Measurements from ENCODE around the gene TNFRSF12A.
A peak's percentile ranks its signal among the peaks of the same experiment; 100 is the strongest.

Gene TNFRSF12A

GRCh38 chr16:2992383-2993081, 27.6 kb upstream of the TNFRSF12A start:
- DNase-seq: no peak
- Mint-ChIP-seq H3K27ac (no peak overlapping the region), H3K27me3 (no peaks in the 10 kb centered on the region), H3K4me3 (no peak overlapping the region), H3K4me1 (no peaks in the 10 kb centered on the region), H3K36me3 (ENCODE audit: low read depth) (no peaks in the 10 kb centered on the region), H3K9me3 (no peaks in the 10 kb centered on the region)
- ATAC-seq: no peak

DNA sequence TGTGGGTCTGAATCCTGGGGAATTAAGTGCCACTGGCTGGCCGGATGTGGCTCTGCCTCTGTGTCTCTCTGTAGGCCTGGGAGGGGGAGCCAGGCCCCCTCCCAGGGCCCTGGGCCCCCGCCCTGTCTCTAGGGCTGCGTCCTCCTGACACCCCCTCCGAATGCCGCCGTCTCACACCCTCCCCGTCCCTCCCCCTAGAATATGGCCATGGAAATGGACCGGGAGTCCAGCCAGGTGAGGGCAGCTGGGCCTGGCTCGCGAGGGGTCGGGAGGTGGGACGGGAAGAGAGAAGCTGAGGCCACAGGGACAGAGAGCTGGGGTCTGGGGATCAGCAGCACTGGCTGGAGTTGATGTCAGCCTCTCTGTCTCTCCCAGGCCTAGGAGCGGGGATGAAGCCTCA, 23.9 kb upstream of the TNFRSF12A start:
- Mint-ChIP-seq H3K27me3 (peaks cover 4% of the 10 kb centered on the region), H3K4me3 (no peak overlapping the region), H3K4me1 (no peaks in the 10 kb centered on the region), H3K27ac (no peak overlapping the region), H3K9me3 (no peaks in the 10 kb centered on the region), H3K36me3 (ENCODE audit: low read depth) (no peaks in the 10 kb centered on the region)
- DNase-seq (no peak), ATAC-seq (no peak)

DNA sequence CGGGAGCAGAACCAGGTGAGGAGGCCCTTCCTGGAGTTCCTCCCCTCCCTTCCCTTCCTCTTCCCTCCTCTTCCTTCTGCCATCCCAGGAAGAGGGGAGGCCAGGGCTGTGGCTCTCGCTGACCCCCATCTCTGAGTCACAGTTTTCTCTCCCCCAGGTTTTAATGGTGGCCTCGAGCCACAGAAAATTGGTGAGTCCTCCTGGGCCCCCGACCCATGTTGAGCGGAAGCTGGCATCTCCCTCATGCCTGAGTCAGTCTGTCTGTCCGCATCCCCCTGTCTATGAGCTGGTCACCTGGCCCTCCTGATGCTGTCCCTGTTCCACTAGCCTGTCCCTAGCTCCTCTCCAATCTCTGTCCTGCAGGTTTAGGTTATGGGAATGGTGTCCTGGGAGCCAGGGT, 20.2 kb upstream of the TNFRSF12A start:
- Mint-ChIP-seq H3K27me3 (peaks cover 7% of the 10 kb centered on the region), H3K36me3 (ENCODE audit: low read depth) (no peaks in the 10 kb centered on the region), H3K27ac (no peak overlapping the region), H3K9me3 (no peaks in the 10 kb centered on the region), H3K4me3 (no peak overlapping the region), H3K4me1 (peaks cover 5% of the 10 kb centered on the region)
- ATAC-seq (no peak), DNase-seq (no peak)

GRCh38 chr16:3000540-3000939, 19.6 kb upstream of the TNFRSF12A start:
- Mint-ChIP-seq H3K4me3 (no peak overlapping the region), H3K4me1 (peaks cover 6% of the 10 kb centered on the region), H3K27ac (no peak overlapping the region), H3K27me3 (peaks cover 9% of the 10 kb centered on the region), H3K9me3 (no peaks in the 10 kb centered on the region), H3K36me3 (ENCODE audit: low read depth) (no peaks in the 10 kb centered on the region)
- no peak for DNase-seq
- no peak for ATAC-seq

DNA sequence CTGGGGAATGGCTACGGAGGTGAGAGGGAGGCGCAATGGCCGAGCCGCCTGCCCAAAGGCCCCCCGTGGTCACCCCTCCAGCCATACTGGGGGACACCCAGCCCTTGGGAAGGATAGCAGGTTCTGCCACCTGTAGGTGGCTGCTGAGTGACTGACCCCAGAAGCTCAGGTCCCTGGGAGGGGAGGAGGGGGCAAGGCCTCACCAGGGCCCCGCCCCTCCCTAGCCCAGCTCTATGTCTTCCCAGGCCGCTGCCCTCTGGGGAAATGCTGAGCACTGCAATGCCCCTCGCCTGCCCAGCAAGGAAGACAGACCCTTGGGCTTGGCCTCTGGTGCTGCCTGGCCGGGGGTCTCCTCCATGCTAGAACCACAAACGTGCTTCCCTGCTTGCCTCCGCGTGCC, 18.9 kb upstream of the TNFRSF12A start:
- H3K27ac Mint-ChIP-seq: no peak overlapping the region
- DNase-seq (no peak), ATAC-seq (no peak)
- no peaks in the 10 kb centered on the region for H3K9me3 Mint-ChIP-seq
- H3K4me1 Mint-ChIP-seq: peaks cover 6% of the 10 kb centered on the region
- H3K36me3 Mint-ChIP-seq (ENCODE audit: low read depth): no peaks in the 10 kb centered on the region
- H3K27me3 Mint-ChIP-seq: peaks cover 14% of the 10 kb centered on the region
- no peak overlapping the region for H3K4me3 Mint-ChIP-seq

DNA sequence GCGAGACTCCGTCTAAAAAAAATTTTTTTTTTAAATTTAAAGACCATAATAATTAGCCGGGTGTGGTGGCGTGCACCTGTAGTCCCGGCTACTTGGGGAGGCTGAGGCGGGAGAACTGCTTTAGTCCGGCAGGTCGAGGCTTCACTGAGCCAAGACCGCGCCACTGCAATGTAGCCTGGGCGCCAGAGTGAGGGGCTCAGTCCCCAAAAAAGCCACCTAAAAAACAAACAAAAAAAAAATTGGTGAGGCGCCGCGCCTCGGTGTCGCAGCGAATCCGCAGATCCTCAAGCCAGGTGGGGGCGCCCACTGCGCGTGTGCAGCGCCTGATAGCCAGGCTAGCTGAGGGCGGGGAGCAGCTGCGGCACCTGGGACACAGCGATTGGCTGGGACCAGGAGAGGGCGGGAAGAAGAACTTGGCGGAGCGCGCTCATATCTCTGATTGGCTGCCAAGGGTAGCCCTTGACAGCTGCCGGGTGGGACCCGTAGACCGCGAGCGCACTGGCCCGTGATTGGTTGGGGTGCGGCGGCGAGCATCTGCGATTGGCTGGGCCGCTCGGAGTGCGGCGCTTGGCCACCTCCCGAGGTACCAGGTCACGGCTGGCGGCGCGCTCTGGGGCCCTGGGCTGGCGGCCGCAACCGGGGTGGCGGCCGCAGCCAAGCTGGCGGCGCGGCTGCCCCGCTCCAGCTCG, 16.4 kb upstream of the TNFRSF12A start:
- ATAC-seq (peak; percentile 99), DNase-seq (peak; percentile 95)
- peaks cover 23% of the 10 kb centered on the region for H3K4me1 Mint-ChIP-seq
- peaks cover 18% of the 10 kb centered on the region for H3K27me3 Mint-ChIP-seq
- H3K27ac Mint-ChIP-seq: peak overlapping the region; percentile 80
- H3K9me3 Mint-ChIP-seq: no peaks in the 10 kb centered on the region
- H3K36me3 Mint-ChIP-seq (ENCODE audit: low read depth): no peaks in the 10 kb centered on the region
- peak overlapping the region; percentile 51 for H3K4me3 Mint-ChIP-seq

- ATAC-seq (no peak), DNase-seq (peak; percentile 16)
- Mint-ChIP-seq H3K36me3 (ENCODE audit: low read depth) (no peaks in the 10 kb centered on the region), H3K27ac (no peak overlapping the region), H3K4me3 (no peak overlapping the region), H3K9me3 (no peaks in the 10 kb centered on the region), H3K4me1 (peaks cover 26% of the 10 kb centered on the region), H3K27me3 (peaks cover 14% of the 10 kb centered on the region)
Measured at GRCh38 chr16:3004319-3004718, 15.8 kb upstream of the TNFRSF12A start.

DNA sequence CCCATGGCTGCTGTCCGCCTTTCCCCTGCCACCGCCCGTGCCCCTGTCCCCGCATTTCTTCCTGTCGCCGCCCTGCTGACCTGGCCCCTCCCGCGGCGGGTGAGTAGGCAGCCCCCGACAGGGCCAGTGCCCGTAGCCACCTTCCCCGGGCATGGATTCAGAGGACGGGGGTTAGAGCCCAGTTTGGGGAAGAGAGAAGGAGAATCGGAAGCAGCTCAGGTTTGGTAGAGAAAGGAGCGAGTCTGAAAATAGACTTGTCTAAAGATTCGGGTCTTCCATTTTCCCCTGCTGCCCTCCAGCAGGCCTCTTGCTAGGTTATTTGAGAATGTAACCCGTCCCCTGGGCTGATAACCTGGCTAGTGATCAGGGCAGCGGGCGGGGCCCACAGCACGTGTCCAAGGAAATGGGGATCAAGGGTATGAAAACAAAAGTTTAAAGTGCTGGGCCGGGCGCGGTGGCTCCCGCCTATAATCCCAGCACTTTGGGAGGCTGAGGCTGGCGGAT, 15.3 kb upstream of the TNFRSF12A start:
- no peaks in the 10 kb centered on the region for H3K9me3 Mint-ChIP-seq
- peaks cover 26% of the 10 kb centered on the region for H3K4me1 Mint-ChIP-seq
- H3K4me3 Mint-ChIP-seq: peak overlapping the region; percentile 45
- no peaks in the 10 kb centered on the region for H3K36me3 Mint-ChIP-seq (ENCODE audit: low read depth)
- ATAC-seq (no peak), DNase-seq (no peak)
- H3K27ac Mint-ChIP-seq: no peak overlapping the region
- peaks cover 13% of the 10 kb centered on the region for H3K27me3 Mint-ChIP-seq

GRCh38 chr16:3007059-3007956, 12.9 kb upstream of the TNFRSF12A start:
- Mint-ChIP-seq H3K4me3 (no peak overlapping the region), H3K27me3 (peaks cover 13% of the 10 kb centered on the region), H3K4me1 (peaks cover 26% of the 10 kb centered on the region), H3K27ac (no peak overlapping the region), H3K9me3 (no peaks in the 10 kb centered on the region), H3K36me3 (ENCODE audit: low read depth) (no peaks in the 10 kb centered on the region)
- ATAC-seq: no peak
- DNase-seq: no peak

DNA sequence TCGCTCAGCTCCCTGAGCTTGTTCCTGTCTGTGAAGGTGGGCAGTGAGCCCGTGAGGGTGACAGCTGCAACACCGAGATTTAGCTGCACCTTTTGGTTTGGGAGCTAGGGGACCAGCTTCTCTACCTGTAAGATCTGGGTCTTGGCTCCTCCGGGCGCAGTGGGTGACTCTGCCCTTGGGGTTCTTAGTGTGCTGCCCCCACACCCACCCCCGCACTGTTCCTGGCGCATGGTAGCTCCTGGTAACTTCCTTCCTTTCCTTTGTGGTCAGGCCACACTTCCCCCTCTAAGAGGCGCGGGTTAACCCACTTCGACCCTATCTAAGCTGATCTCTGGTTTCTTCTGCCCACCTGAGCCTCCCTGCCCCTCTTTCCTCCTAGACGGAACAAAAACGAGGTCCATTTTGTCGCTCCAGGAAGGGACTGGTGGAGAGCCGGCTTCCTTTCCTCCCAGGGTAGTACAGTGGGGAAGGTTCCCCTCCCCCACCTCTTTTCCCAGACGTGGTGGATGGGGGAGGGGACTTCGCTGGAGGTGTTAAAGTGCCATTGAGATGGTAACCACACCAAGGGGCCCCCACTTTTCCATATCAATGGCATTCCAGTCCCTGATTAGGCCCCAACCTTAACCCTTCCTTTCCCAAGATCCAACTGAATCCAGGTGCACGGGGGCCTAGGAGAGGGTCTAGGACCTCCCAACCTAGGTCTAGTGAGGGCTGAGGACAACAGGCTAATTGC, 12.0 kb upstream of the TNFRSF12A start:
- H3K9me3 Mint-ChIP-seq: no peaks in the 10 kb centered on the region
- no peak for ATAC-seq
- peak overlapping the region; percentile 24 for H3K4me3 Mint-ChIP-seq
- H3K4me1 Mint-ChIP-seq: peaks cover 26% of the 10 kb centered on the region
- no peak for DNase-seq
- H3K27ac Mint-ChIP-seq: no peak overlapping the region
- H3K27me3 Mint-ChIP-seq: peaks cover 19% of the 10 kb centered on the region
- no peaks in the 10 kb centered on the region for H3K36me3 Mint-ChIP-seq (ENCODE audit: low read depth)

DNA sequence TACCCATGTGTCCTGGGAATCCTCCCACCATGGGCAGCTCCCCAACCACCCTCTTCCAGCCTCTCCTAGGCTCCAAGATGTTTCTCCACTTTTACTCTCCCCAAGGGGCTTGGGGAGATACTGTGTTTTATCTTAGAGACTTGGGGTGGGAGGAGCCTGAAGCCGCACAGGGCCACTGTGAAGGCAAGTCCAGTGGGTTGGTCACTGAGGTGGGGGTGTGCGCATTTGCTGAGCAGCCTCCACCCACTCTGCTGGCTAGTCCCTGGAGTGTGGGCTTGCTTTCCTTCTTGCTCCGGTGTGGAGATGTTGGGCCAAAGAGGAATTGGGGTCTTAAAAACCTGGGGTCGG, 11.5 kb upstream of the TNFRSF12A start:
- no peaks in the 10 kb centered on the region for H3K9me3 Mint-ChIP-seq
- no peaks in the 10 kb centered on the region for H3K36me3 Mint-ChIP-seq (ENCODE audit: low read depth)
- H3K4me3 Mint-ChIP-seq: no peak overlapping the region
- peaks cover 19% of the 10 kb centered on the region for H3K27me3 Mint-ChIP-seq
- no peak overlapping the region for H3K27ac Mint-ChIP-seq
- DNase-seq: no peak
- peaks cover 26% of the 10 kb centered on the region for H3K4me1 Mint-ChIP-seq
- no peak for ATAC-seq

DNA sequence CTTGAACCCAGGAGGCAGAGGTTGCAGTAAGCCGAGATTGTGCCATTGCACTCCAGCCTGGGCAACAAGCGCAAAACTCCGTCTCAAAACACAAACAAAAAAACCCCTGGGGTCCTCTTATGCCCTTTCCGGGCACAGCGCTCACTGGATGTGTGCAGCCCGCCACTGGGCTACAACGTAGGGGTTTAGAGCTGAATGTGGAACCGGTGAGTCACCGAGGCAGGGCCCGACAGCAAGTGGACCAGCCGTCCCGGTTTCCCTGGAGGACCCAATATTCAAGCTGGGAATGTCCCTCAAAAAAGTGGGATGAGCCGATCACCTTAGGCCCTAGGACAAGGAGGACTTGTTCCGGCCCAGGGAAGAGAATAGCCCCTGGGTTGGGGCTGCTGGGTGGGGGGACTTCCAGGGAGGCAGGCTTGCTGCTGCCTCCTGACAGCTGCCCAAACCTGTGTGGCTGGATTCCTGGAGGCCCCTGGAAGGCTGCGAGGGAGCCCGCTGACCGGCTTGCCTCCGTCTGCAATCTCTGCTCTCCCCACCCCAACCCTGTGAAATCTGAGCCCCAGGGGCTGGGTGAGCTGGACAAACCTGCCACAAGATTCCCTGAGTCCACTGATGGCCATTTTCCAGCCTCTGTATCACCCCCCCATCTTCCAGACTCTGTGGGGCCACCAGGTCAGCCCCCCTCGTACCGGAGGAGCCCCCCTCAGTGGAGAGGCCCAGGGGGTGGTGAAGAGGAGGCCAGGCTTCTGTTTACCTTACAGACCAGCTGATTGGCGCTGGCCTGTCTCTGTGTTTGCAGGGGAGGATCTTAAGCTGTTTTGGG, 10.4 kb upstream of the TNFRSF12A start:
- H3K9me3 Mint-ChIP-seq: no peaks in the 10 kb centered on the region
- H3K36me3 Mint-ChIP-seq (ENCODE audit: low read depth): no peaks in the 10 kb centered on the region
- no peak for ATAC-seq
- no peak overlapping the region for H3K4me3 Mint-ChIP-seq
- DNase-seq: no peak
- no peak overlapping the region for H3K27ac Mint-ChIP-seq
- peaks cover 23% of the 10 kb centered on the region for H3K4me1 Mint-ChIP-seq
- peaks cover 24% of the 10 kb centered on the region for H3K27me3 Mint-ChIP-seq

- DNase-seq (no peak), ATAC-seq (no peak)
- H3K4me3 Mint-ChIP-seq: no peak overlapping the region
- no peaks in the 10 kb centered on the region for H3K9me3 Mint-ChIP-seq
- peaks cover 21% of the 10 kb centered on the region for H3K27me3 Mint-ChIP-seq
- H3K36me3 Mint-ChIP-seq (ENCODE audit: low read depth): no peaks in the 10 kb centered on the region
- no peak overlapping the region for H3K27ac Mint-ChIP-seq
- H3K4me1 Mint-ChIP-seq: peaks cover 21% of the 10 kb centered on the region
Measured at GRCh38 chr16:3010510-3010909, 9.7 kb upstream of the TNFRSF12A start.

All from activated naive CD8-positive, alpha-beta T cell treated with anti-CD3 and anti-CD28 coated beads, Interleukin-2, amount 50 U/mL, for 24 hours (primary cell).